CMK (cell line): ENCODE measurements around the gene FMN2.
"Not testable (repeated sequence)": the region's sequence is repeated elsewhere in the genome, so short reads cannot be mapped to it uniquely, and the experiment has no call there.

Experiments
- DNase-seq: peaks from one replicate; pipeline ENCODE4 v3.0.0-alpha.2; 2010; ENCODE audit warnings: low read depth

The FMN2 gene

DNA sequence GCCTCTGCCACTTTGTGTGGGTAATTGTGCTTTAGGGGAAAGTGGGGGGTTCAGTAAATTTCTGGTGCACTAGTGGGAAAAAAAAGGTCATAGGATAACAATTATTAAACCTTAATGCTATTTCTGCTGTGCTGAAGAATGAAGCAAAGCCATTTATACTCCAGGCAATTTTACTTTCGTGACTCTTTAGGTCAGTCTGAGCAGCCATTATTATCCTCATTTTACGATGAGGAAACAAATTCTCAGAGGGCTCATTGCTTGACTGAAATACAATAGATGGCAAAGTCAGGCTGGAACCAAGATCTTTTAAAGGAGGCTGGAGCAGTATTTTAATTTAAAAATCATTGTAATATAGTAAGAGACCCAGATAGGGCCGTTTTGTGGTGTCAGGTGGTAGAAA is 272.2 kb downstream of the FMN2 start:
- DNase-seq = no peak

GRCh38 chr1:240366636-240367035 is 275.0 kb downstream of the FMN2 start:
- DNase-seq = no peak

GRCh38 chr1:240385551-240385950 is 293.9 kb downstream of the FMN2 start:
- no peak for DNase-seq

DNA sequence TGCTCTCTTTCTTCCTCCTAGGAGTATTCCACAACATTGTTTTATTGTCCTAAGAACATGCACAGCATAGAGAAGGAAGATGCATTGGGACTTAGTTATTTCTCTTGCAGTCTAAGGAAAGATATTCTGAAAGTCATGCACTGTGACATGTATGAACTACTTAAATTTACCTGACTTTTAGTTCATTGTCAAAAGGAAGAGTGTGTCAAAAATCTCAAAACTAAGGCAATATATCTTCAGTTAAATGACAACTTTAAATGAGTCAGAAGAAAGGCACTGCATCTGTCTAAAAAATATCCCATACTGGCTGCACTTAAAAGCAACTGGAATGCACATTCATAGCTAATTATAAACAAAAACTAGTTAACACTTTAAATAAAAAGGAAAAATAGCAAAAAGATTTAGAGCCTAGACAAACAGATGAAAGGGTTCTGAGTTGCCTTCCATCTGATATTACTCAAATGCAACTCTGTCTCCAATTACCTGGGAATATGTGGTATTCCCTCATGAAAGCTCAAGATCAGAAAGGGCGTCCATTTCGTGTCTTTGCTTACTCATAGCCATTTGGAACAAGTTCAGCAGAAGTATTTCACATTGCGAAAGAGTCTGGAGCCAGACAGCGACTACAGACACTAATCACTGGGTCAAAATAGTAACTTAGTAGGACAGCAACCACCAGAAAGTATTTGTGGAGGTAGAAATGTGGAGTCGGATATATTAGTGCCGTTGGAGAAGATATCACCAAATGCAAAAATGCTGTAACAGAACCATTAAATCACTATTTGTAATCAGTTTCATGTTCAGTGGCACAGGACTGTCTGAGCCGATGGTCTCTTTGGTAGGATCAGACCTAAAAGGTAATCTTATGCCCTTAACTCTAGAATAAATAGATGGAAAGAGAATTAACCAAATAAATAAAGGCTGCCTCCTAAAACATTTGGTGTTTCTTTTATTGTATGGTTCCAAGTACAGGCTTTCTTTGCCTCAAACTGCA is 294.6 kb downstream of the FMN2 start:
- no peak for DNase-seq

- no peak for DNase-seq
These were observed 295.4 kb downstream of the FMN2 start for GRCh38 chr1:240387051-240387450.

DNA sequence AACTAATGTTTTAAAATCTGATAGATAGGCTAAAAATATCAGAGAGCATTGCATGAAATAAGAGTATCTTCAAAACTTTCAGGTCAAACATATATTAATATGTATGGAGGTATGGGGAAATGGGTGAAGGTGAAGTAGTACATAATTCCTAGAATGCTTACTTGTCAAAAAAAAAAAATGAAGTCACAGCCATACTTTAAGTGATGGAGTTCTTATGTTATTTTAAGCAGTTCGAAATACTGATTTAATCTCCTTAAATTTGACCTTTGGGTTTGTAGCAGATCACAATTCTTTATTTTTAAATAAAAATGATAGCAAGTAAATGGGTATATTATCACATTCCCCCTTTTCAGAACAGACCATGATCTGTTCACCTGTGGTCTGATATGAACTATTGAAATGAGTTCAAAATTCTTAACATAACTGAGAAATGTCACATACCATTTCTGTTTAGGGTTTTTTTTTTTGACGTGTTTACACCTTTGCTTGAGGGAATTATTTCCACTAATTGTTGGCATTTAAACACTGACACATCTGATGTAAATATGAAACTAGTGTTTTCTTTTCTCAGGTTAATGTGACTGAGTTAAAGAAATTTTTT is 300.1 kb downstream of the FMN2 start:
- no peak for DNase-seq

- DNase-seq = no peak
These were observed 302.7 kb downstream of the FMN2 start for GRCh38 chr1:240394353-240394752.

GRCh38 chr1:240395336-240395735 is 303.7 kb downstream of the FMN2 start:
- DNase-seq = no peak

- no peak for DNase-seq
These were observed 307.7 kb downstream of the FMN2 start for GRCh38 chr1:240399381-240399780.

DNA sequence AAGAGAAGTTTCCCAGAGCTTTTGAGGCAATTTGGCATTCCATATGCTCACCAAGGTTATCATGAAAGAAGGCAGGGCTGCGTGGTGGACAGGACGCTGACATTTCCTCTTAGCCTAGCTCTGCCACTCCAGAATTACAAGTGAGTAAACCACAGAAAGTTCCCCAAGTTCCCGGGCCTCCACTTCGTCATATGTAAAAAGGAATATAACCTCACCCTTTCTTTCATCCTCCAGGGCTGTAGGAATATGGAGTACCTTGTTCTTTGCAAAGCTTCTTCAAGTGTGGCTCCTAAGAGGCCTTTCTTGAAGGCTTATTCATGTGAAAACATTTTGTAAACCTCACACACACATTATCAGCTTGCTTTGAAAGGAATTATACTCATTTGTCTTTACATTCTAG is 310.0 kb downstream of the FMN2 start:
- no peak for DNase-seq

DNA sequence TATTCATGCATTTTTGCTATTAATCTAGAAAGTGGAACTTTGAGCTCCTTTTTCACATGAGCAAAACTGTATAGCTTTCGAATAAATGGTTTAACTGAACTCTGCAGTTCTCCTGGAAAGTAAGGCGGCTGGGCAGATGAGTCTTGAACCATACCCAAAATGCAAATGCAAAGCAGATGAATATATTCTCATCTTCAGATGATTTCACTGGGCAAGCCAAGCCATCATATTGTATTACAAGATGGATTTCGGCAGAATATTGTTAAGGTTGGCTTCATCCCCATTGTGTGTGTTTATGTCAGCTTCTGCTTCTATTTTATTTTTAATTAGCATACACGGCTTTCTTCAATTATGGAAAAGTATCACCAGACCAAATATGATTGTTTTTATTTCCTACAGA is 310.6 kb downstream of the FMN2 start:
- DNase-seq = no peak

GRCh38 chr1:240404286-240404685 is 312.6 kb downstream of the FMN2 start:
- no peak for DNase-seq

DNA sequence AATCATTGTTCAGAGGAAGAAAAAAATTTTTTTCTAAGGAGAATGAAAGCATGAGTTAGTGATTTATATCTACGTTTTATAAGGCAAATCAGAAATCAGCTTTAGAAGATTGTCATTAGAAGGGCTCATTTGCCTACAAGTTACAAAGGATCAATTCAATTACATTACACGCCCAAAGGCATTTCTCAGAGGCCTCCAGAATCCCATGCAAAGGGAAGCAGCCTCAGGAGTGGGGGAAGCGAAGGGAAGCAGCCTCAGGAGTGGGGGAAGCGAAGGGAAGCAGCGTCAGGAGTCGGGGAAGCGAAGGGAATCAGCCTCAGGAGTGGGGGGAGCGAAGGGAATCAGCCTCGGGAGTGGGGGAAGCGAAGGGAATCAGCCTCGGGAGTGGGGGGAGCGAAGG is 314.1 kb downstream of the FMN2 start:
- no peak for DNase-seq

DNA sequence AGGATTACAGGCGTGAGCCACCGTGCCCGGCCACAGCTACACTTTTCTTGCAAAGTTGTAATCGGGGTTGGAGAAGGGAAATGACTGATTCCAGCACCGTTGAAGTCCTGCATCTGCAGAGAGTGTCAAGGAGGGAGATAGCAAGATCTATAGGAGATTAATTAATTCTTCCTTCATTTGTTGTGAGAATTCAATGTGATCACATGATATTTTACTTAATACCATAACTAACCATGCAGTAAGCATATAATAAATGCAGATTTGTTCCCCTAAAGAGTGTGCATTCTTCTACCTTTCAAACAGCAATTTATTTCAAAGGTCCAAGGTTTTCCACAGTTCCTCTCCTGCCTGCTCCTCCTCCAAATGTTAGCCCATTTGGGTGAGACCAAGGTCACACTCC is 315.7 kb downstream of the FMN2 start:
- DNase-seq = no peak

- no peak for DNase-seq
These were observed 317.9 kb downstream of the FMN2 start for GRCh38 chr1:240409615-240410014.

DNA sequence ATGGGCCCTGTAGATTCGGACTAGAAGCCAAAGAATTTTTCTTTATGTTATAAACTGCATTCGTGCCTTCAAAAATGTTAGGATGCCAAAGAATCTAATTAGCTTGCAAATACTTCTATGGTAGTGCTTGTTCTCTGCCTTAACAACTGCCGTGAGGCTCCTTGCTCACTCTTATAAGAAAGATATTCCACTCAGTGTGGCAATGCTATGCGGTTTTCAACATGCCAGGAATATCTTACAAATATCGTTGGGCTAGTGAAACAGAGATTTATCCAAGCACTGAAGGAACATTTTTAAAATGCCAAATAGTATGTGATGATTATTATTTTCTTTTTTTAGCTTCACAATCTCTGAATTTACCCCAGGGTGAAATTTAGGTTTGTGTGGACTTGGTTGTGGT is 322.0 kb downstream of the FMN2 start:
- DNase-seq = no peak

GRCh38 chr1:240414237-240414636 is 322.6 kb downstream of the FMN2 start:
- no peak for DNase-seq

- DNase-seq = not testable (repeated sequence)
These were observed 323.3 kb downstream of the FMN2 start for GRCh38 chr1:240415011-240415410.

GRCh38 chr1:240415532-240415931 is 323.8 kb downstream of the FMN2 start:
- DNase-seq = no peak

GRCh38 chr1:240417317-240417716 is 325.6 kb downstream of the FMN2 start:
- DNase-seq = no peak

GRCh38 chr1:240420766-240421165 is 329.1 kb downstream of the FMN2 start:
- no peak for DNase-seq

DNA sequence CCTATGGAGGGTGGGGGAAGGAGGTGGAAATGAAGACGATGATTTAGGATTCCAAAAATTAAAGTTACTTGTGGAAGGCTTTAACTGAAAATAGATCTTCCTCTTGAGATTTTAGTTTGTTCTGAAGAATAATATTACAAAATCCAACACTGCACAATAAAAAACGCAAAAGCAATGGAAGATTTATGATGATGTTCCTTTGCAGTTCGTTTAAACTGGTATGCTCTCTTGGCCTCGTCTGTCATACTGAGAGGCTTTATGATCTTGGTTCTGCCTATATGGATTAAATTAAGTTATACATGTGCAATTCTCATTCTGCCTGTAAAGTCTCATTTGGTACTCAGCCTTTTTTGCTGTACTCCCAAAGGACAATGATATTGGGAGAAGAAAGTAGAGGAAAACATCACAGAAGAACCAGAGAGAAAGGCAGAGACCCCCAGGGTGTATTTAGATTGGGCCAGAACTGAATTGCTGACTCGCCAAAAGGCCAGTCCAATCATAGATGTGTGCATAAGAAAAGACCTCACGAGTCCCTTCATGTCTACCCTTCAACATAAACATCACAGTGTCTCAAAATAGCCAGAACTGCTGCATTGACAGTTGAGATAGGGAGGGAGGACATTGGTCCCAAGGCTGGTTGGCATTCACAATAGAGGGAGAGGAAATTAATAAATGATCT is 331.7 kb downstream of the FMN2 start:
- no peak for DNase-seq
